HG03378 (cell line): ENCODE results near the gene ARHGEF18.

Source experiments
- ATAC-seq: cut with Tn5 transposase; IDR thresholded peaks from one replicate; pipeline ENCODE4 v1.9.1; 2021; ENCODE audit warnings: mild to moderate bottlenecking, moderate library complexity; ENCODE audit not compliant: unreplicated experiment

ARHGEF18 gene

DNA sequence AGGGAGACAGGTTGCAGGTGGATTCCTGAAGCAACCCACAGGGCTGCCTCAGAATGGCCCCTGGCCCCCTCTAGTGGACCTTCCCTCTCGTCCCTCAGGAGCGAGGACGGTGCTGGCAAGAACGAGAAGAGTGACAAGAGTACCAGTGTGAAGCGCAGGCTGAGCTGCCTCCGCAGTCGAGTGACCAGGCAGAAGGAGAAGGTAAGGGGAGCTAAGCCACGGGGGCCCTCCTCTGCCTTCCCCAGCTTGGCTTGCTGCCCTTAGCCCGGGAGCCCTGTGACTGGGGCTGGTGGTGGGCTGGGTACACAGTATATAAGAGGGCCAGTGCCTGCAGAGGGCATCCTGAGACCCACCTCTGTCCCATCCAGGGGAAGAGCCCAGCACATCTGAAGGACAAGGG lies 34.0 kb downstream of the ARHGEF18 start:
- ATAC-seq = no peak

DNA sequence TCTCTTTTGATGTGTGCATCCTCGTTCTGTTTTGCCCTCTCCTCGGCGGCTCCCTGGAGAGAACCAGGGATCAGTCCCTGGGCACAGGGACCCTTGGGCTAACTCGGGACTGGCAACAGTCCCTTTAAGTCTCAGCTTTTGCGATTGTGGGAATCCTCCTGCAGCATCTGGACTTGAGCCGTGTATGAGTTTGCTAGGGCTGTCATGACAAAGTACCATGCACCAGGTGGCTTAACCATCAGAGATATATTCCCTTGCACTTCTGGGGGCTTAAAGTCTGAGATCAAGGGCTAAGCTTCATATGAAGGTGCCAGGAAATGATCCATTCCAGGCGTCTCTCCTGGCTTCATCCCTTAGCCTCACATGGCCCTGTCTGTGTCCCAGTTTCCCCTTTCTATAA lies 34.5 kb downstream of the ARHGEF18 start:
- no peak for ATAC-seq

DNA sequence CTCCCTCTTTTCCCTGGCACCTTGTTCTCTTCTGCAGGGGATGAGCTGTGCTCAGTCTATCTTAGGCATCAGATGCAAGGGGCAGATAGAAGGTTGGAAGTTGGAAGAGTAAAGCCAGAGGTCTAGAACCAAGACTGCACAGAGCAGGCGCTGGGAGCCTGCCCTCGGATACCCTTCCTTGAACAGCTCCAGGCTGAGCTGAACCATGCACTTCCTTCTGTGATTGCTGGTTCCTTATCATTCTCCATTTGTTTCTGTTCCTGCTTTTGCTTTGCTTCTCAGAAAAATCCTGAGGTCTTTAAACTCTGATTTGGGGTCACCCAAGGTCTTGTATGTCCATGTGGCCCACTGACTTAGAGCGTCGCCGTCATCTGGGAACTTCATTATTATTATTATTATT lies 36.3 kb downstream of the ARHGEF18 start:
- no peak for ATAC-seq

DNA sequence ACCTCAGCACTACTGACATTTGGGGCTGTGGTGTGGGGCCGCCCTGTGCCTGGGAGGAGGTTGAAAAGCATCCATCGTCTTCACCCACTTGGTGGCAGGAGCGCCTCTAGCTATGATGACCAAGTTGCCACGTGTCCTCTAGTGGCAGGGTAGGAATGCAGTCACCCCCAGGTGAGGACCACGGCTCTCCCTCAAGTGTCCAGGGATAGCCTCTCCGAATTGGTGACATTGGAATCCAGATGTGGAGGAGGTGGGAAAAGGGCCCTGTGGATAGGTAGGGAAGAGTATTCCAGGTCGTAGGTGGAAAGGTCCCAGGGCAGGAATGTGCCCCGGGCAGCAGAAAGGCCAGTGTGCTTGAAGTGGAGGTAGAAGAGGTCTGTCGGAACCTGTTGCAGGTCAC lies 37.6 kb downstream of the ARHGEF18 start:
- ATAC-seq = no peak

DNA sequence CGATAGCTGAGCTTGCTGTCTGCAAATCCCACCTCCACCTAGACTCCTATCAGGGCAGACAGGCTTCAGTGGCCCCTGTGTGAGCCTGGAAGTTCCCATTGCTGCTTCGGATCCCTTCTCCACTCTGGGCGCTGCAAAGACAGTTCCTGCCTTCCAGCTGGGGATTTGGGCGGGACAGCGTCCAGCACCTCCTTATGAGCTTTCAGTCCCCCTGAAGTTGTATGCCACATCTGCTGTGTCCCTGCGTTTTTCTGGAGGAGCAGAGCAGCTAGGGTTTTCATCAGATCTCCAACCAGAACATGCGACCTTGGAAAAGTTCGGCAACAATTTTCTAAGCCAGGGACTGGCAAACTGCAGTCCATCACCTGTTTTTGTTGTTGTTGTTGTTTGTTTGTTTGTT lies 38.0 kb downstream of the ARHGEF18 start:
- no peak for ATAC-seq

DNA sequence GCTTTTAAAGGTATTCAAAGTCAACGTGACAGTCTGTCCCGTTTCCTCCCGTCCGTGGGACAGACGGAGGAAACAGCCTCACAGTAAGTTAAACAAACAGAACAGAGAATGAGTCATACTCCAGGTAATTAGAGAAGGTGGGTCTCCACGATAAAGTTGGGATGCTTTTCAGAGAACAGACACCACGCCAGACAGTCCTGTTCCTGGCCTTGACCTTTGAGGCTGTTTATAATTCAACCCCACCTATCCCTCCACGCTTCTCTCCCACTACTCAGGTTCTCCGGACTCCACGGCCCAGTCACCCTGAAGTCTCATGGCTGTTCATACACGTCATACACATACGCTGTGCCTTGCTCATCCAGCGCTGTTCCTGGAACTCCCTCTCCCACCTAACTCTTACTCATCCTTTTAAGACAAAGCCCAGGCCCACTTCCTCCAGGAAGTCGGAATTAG lies 42.5 kb downstream of the ARHGEF18 start:
- no peak for ATAC-seq

DNA sequence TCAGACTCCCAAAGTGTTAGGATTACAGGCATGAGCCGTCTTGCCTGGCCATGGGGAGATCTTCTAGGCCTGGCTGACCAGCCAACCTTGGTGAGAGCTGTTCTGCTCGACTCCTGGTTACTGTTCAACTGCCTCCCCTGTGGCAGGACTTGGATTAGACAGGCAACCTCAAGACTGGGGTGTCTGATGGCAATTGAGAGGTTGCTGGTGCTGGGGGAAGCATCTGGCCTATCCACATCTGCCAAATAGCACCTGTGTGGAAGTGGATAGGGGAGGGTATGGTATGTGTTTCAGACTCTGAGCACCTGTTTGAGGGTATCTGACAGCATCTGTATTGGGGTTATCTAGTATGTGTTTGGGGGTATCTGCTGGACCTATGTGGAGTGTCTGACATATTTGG lies 44.7 kb downstream of the ARHGEF18 start:
- ATAC-seq = no peak

DNA sequence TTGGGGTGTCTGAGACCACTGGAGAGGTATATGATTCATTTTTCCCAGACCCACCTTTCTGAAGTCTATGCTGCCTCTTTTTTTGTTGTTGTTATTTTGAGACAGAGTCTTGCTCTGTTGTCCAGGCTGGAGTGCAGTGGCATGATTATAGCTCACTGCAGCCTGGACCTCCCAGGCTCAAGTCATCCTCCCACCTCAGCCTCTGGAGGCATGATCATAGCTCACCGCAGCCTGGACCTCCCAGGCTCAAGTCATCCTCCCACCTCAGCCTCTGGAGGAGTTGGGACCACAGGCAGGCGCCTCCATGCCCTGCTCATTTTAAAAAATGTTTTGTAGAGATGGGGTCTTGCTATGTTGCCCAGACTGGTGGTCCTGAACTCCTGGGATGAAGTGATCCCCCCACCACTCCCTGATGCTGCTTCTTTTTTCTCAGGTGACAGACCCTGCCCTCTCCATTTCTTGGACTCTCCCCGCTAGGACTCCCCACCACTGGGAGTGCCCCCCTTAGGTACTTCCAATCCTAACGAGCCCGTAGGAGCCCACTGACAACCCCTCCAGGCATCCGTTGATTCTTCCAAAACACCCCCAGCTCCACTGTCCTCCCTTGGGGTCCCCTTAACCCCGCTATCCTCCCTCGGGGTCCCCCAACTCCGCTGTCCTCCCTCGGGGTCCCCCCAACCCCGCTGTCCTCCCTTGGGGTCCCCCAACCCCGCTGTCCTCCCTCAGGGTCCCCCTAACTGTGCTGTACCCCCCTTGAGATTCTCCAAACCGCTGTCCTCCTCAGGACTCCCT lies 45.4 kb downstream of the ARHGEF18 start:
- no peak for ATAC-seq

DNA sequence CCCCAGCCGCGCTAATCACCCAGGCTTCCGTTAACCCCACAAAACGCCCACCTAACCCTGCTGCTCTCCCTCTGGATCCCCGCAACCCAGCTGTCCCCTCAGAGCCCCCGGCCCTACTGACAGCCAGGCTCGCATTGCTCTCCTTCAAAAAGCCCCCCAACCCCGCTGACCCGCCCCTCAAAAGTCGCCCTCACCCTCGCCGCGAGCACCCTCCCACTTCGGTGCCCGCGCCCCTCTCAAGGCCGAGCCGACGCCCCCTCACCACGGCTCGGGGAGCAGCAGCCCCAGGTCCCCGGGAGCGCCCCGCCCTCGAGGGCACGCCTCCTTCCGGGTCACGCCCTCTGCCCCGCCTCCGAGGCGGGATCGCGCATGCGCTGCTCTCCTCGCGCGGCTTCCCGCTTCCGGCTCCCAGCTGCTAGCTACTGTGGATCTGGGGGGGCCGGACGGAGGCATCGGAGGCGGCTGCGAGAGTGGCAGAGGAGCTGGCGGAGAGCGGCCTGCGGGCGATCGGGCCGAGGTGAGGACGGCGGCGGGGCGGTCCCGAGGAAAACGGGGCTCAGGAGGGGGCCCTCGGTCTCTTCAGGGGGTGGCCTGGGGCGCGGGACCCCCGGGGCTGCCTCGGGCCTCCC lies 46.1 kb downstream of the ARHGEF18 start:
- ATAC-seq = no peak

DNA sequence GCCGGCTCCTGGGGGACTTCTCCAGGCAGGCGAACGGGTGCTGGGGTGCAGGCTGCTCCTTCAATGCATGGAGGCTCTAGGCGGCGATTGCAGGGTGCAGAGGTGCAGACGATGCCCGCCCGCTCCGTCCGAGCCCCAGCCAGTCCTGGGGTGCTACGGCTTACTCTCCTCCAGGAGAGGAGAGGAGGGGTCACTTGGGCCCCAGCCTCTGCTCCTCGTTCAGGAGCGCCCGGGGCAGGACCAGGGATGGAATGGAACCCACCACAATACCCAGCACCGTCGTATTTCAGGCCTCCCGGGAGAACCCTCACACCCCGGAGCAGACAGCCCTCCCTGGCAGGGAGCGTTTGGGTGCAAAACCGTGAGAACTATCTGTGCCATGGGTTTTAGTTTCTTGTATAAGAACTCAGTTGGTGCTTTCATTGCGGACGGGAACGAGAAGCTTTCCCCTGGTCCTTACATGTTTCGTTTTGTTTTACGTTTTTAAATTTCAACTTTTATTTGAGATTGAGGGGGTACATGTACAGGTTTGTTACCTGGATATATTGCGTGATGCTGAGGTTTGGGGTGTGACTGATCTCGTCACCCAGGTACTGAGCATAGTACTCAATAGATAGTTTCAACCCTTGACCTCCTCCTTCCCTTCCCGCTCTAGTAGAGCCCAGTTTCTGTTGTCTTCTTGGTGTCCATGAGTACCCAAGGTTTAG lies 46.8 kb downstream of the ARHGEF18 start:
- no peak for ATAC-seq

DNA sequence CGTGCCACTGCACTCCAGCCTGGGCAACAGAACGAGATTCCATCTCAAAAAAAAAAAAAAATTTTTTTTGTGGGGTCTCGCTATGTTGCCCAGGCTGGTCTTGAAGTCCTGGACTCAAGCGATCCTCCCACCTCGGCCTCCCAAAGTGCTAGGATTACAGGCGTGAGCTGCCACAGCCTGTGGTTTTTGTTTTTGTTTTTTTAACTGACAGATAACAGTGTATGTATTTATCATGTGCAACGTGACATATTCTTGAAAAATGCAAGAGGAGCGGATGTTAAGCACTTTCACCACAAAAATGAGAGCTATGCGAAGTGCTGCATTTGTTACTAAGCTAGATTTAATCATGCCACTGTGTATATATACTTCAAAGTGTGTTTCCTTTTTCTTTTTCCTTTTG lies 49.0 kb downstream of the ARHGEF18 start:
- ATAC-seq = no peak
